ENCODE results near the gene FAM170B. TPM values are rescaled to one million over a fixed set of nuclear protein-coding genes. Genes with fewer than 3 reads are reported as not detected.

FAM170B gene
- total and polyA plus RNA-seq, 9 of the 15 experiments (the other 6 are each of a cell fraction or from before 2014, with no cell fraction given), result 0.11 to 0.21 TPM; not detected in 7

DNA sequence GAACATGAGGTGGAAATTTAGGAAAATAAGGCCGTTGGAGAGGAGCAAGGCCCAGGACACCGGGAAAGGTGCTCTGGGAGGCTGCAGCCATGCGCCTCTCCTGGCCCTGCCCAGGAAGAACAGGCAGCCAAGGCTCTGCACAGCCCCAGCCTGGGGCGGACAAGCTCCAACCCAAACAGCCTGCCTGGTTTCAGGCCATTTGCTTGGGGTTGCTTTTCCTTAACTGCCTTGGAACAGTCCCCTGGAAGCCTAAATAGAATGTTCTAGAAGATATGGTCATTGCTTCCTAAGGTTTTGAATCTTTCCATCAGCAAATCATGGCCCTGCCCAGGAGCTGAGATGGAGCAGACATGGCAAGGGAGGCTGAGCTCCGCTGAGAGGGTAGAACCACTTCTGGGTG, 29.5 kb downstream of the FAM170B start (continued):
- TF ChIP-seq, protein P1, sequence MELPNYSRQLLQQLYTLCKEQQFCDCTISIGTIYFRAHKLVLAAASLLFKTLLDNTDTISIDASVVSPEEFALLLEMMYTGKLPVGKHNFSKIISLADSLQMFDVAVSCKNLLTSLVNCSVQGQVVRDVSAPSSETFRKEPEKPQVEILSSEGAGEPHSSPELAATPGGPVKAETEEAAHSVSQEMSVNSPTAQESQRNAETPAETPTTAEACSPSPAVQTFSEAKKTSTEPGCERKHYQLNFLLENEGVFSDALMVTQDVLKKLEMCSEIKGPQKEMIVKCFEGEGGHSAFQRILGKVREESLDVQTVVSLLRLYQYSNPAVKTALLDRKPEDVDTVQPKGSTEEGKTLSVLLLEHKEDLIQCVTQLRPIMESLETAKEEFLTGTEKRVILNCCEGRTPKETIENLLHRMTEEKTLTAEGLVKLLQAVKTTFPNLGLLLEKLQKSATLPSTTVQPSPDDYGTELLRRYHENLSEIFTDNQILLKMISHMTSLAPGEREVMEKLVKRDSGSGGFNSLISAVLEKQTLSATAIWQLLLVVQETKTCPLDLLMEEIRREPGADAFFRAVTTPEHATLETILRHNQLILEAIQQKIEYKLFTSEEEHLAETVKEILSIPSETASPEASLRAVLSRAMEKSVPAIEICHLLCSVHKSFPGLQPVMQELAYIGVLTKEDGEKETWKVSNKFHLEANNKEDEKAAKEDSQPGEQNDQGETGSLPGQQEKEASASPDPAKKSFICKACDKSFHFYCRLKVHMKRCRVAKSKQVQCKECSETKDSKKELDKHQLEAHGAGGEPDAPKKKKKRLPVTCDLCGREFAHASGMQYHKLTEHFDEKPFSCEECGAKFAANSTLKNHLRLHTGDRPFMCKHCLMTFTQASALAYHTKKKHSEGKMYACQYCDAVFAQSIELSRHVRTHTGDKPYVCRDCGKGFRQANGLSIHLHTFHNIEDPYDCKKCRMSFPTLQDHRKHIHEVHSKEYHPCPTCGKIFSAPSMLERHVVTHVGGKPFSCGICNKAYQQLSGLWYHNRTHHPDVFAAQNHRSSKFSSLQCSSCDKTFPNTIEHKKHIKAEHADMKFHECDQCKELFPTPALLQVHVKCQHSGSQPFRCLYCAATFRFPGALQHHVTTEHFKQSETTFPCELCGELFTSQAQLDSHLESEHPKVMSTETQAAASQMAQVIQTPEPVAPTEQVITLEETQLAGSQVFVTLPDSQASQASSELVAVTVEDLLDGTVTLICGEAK (IDR thresholded peaks at IDR 0.05), result no peak
- TF ChIP-seq, protein P1 (CRISPR knock-in tag; IDR thresholded peaks at IDR 0.05), result no peak

Measured in K562 (cell line).